ENCODE results near the gene TRAF5. TPM values are rescaled to one million over a fixed set of nuclear protein-coding genes. Genes with fewer than 3 reads are reported as not detected.
"Not testable (repeated sequence)": the region's sequence is repeated elsewhere in the genome, so short reads cannot be mapped to it uniquely, and the experiment has no call there.

The TRAF5 gene
- polyA plus RNA-seq, 3 donors, result 5.0 to 11.4 (median 5.6) TPM

- WGBS, 3 donors, result 90 to 93% (median 92%) methylated on average over 9 of the region's 9 CpGs
These were observed 43.0 kb downstream of the TRAF5 start for GRCh38 chr1:211369640-211370039.

GRCh38 chr1:211370669-211371068 lies 44.0 kb downstream of the TRAF5 start:
- 92% methylated on average over 2 of the region's 2 CpGs for WGBS, 3 donors
- H3K27ac ChIP-seq (ENCODE audit: low read depth, low read length), result no peak overlapping the region

More at GRCh38 chr1:211369640-211370039, 43.0 kb downstream of the TRAF5 start:
- no peak overlapping the region for H3K27ac ChIP-seq (ENCODE audit: low read depth, low read length)

- 88 to 97% (median 94%) methylated on average over 1 of the region's 1 CpG for WGBS, 3 donors
- H3K27ac ChIP-seq (ENCODE audit: low read depth, low read length), result no peak overlapping the region
These were observed 44.9 kb downstream of the TRAF5 start for GRCh38 chr1:211371406-211372105.

- WGBS, 3 donors, result 84 to 91% (median 88%) methylated on average over 4 of the region's 4 CpGs
- no peak overlapping the region for H3K27ac ChIP-seq (ENCODE audit: low read depth, low read length)
These were observed 45.8 kb downstream of the TRAF5 start for GRCh38 chr1:211372463-211372862.

- 70 to 74% (median 72%) methylated on average over 5 of the region's 5 CpGs for WGBS, 3 donors
- H3K27ac ChIP-seq (ENCODE audit: low read depth, low read length), result no peak overlapping the region
These were observed 48.6 kb downstream of the TRAF5 start for GRCh38 chr1:211375146-211375818.

- no peak overlapping the region for H3K27ac ChIP-seq (ENCODE audit: low read depth, low read length)
- WGBS, 3 donors, result 91 to 95% (median 93%) methylated on average over 2 of the region's 2 CpGs
These were observed 49.3 kb downstream of the TRAF5 start for GRCh38 chr1:211375949-211376348.

GRCh38 chr1:211376807-211377470 lies 50.3 kb downstream of the TRAF5 start:
- 72 to 90% (median 78%) methylated on average over 4 of the region's 4 CpGs for WGBS, 3 donors
- H3K27ac ChIP-seq (ENCODE audit: low read depth, low read length), result no peak overlapping the region

GRCh38 chr1:211377539-211378450 lies 51.2 kb downstream of the TRAF5 start:
- H3K27ac ChIP-seq (ENCODE audit: low read depth, low read length), result no peak overlapping the region
- 60 to 90% (median 72%) methylated on average over 4 of the region's 4 CpGs for WGBS, 3 donors

GRCh38 chr1:211378844-211379243 lies 52.2 kb downstream of the TRAF5 start:
- H3K27ac ChIP-seq (ENCODE audit: low read depth, low read length), result no peak overlapping the region
- WGBS, 3 donors, result 61 to 82% (median 62%) methylated on average over 4 of the region's 4 CpGs

- no peak overlapping the region for H3K27ac ChIP-seq (ENCODE audit: low read depth, low read length)
These were observed 52.8 kb downstream of the TRAF5 start for GRCh38 chr1:211379446-211379845.

- WGBS, 3 donors, result 78 to 86% (median 83%) methylated on average over 5 of the region's 5 CpGs
- no peak overlapping the region for H3K27ac ChIP-seq (ENCODE audit: low read depth, low read length)
These were observed 55.0 kb downstream of the TRAF5 start for GRCh38 chr1:211381481-211382181.

- 6 to 13% (median 10%) methylated on average over 17 of the region's 17 CpGs for WGBS, 3 donors
- H3K27ac ChIP-seq (ENCODE audit: low read depth, low read length), result no peak overlapping the region
These were observed 55.6 kb downstream of the TRAF5 start for GRCh38 chr1:211382182-211382713.

- H3K27ac ChIP-seq (ENCODE audit: low read depth, low read length), result peak overlapping the region; percentile 88
- 2 to 4% (median 3%) methylated on average over 49 of the region's 49 CpGs for WGBS, 3 donors
These were observed 56.3 kb downstream of the TRAF5 start for GRCh38 chr1:211382714-211383480.

- 95 to 100% (median 98%) methylated on average over 3 of the region's 3 CpGs for WGBS, 3 donors
- no peak overlapping the region for H3K27ac ChIP-seq (ENCODE audit: low read depth, low read length)
These were observed 57.9 kb downstream of the TRAF5 start for GRCh38 chr1:211384524-211384923.

GRCh38 chr1:211386921-211387320 lies 60.3 kb downstream of the TRAF5 start:
- H3K27ac ChIP-seq (ENCODE audit: low read depth, low read length), result no peak overlapping the region
- 50 to 74% (median 54%) methylated on average over 2 of the region's 2 CpGs for WGBS, 3 donors

- not testable (repeated sequence) for H3K27ac ChIP-seq (ENCODE audit: low read depth, low read length)
- WGBS, 3 donors, result 96 to 97% (median 97%) methylated on average over 7 of the region's 7 CpGs
These were observed 64.2 kb downstream of the TRAF5 start for GRCh38 chr1:211390829-211391228.

- H3K27ac ChIP-seq (ENCODE audit: low read depth, low read length), result no peak overlapping the region
- WGBS, 3 donors, result 79 to 85% (median 84%) methylated on average over 1 of the region's 1 CpG
These were observed 66.6 kb downstream of the TRAF5 start for GRCh38 chr1:211393203-211393602.

All from adipose tissue (tissue), 3 donors.